Vein endothelial cell (primary cell): ENCODE measurements around the gene CLEC7A. TPM values are rescaled to one million over a fixed set of nuclear protein-coding genes. Genes with fewer than 3 reads are reported as not detected.

Source experiments
- total RNA-seq: library from RNA; depleted of rRNA; stranded (reverse); fragments of >200 nt; gene quantifications from 2 replicates; pipeline ENCODE4 v1.2.3, GENCODE V29; 2012

Gene CLEC7A
- not detected in 2 replicates for total RNA-seq

DNA sequence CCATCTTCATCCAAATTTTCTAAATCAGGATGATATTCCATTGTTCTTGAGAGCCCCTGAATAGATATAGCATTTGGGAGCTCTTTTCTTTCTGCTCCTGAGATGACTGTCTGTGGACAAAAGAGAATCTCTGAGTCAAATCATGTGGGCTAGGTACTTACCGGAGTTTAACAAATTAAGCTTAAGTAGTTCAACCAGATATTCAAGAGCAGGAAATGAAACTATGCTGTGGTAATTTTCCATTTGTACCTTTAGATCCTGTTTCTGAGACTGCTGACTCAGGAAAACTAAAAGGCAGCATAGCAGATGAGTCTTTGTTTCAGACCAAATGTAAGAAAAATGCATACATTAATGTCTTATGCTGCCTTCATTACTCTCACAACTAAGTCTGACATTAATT, at the start of gene CLEC7A:
Gene CLEC7A (minus strand): TSS at position 158 of the 400 bp plus-strand sequence. CDS start 117 bp downstream, at position 41.

DNA sequence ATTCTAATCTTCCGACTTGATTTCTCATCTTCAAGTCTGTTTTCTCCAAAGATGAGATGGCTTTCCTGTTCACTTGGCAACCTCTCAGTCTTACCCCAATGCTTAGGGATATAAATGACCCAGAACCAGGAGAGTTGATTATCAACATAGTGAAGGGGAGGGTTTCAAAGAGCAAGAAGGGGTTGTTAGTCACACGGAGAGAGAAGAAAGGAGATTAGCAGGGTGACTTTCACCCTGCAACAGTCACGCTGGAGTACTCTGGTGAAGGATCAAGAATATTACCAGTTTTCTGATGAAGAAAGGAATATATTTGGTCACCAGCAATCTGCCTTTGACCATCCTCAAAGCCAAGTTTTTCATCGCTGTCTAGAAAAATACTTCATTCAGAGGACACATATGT, 48.8 kb upstream of the CLEC7A start, which contains the start of gene TMEM52B:
Gene TMEM52B (plus strand): TSS at position 212 of the 400 bp plus-strand sequence. CDS start 543 bp downstream, outside the sequence.

DNA sequence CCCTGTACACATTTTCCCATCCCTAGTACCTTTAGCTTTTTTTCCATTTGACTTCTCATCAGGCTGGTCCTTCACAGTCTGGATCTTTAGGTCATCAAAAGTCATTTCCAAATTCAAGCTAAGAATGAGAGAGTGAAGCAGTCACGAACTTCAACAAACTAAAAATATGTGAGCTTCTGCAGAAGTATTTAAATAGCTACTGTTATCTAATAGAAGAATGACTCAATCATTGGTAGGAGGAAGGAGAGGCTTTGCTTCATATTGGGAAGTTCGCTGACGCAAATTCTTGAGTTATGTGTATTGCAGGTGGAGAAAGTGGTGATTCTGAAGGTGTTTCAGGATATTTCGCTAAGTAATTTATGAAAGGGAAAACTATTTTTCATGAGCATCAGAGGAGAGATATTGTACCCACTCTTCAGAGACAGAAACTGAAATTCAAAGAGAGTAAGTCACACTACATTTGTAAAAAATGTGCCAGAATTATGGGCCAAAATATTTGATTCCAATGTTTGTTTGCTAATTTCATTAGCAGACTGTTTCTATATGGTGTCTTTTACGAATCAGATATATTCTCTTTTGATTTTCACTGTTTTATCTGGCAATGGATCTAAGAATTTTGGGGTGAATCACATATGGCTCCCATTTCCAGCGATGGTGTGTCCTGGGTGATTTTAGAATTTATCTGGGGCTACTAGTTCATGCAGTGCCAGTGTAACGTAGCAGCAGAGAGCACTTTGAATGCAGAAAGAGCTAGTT, 42.2 kb upstream of the CLEC7A start, which contains the start of gene OLR1:
Gene OLR1 (minus strand): TSS at position 160 of the 756 bp plus-strand sequence. CDS start 55 bp downstream, at position 105.

DNA sequence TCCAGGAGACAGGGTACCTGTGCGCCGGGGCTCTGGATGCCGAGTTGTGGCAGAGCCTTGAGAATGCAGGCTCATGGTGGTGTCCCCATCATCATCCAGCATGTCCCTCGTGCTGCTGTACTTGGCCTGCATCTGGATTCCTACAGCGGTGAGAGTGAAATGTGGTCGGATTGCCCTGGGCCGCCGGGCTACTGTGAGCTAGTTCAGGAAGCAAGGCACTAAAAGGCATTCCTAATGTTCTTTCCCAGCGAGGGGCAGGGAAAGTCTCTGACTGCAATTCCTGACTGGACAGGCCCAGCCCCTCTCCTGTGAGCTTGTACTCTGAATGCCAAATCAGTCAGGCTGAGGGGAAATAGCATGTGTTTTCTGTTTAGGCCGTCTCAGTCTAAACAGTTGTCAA, 31.2 kb downstream of the CLEC7A start, which contains the start of gene CLEC1A:
Gene CLEC1A (minus strand): TSS at position 195 of the 400 bp plus-strand sequence. CDS start 63 bp downstream, at position 132.

Other genes with a start within 250 kb of the CLEC7A start
- not detected in 2 replicates for gene KLRF2, start 248.7 kb downstream of the CLEC7A start, total RNA-seq
- not detected in 2 replicates for gene CLEC2A, start 197.8 kb downstream of the CLEC7A start, total RNA-seq
- not detected in 2 replicates for gene CLEC12A, start 158.8 kb downstream of the CLEC7A start, total RNA-seq
- not detected in 2 replicates for gene CLEC1B, start 131.1 kb downstream of the CLEC7A start, total RNA-seq
- under 0.01 and 0.19 TPM in 2 replicates for gene CLEC12B, start 119.6 kb downstream of the CLEC7A start, total RNA-seq
- gene CLEC9A, start 99.5 kb downstream of the CLEC7A start, total RNA-seq, result not detected in 2 replicates
- 13.4 and 38.3 TPM in 2 replicates for gene CLEC1A, start 31.2 kb downstream of the CLEC7A start, total RNA-seq
- not detected in 2 replicates for gene OLR1, start 41.9 kb upstream of the CLEC7A start, total RNA-seq
- under 0.01 TPM in 1 of 2 replicates, not detected in the other for gene TMEM52B, start 48.8 kb upstream of the CLEC7A start, total RNA-seq
- gene GABARAPL1, start 82.7 kb upstream of the CLEC7A start, total RNA-seq, result 45.7 and 105 TPM in 2 replicates
- gene KLRD1, start 177.7 kb upstream of the CLEC7A start, total RNA-seq, result under 0.01 TPM in 2 replicates